GM12892 (cell line): ENCODE measurements around the gene KLF4.

Source experiments
- POLR2A ChIP-seq: IDR thresholded peaks from 2 replicates; pipeline ENCODE4 v1.6.1; 2011; ENCODE audit warnings: low read depth, low read length, control low read depth
- POLR2AphosphoS5 ChIP-seq: IDR thresholded peaks from 2 replicates; pipeline ENCODE4 v1.6.1; 2011; ENCODE audit warnings: low read depth, low read length, control low read depth

DNA sequence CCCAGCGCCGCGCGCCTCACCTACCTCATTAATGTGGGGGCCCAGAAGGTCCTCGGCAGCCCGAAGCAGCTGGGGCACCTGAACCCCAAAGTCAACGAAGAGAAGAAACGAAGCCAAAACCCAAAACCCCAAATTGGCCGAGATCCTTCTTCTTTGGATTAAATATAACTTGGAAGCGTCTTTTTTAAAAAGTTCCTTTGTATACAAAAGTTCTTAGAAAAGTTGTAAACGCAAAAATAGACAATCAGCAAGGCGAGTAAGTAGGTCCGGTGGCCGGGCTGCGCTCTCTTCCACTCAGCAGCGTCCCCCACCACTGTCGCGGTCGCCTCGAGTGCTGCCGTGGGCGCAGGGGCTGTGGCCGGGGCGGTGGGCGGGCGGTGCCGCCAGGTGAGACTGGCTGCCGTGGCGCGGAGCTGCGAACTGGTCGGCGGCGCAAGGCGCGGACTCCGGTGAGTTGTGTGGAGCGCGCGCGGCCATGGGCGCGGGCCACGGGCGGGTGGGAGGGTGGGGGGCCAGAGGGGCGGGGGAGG, 360 bp downstream of the KLF4 start:
- no peak for TF ChIP-seq POLR2AphosphoS5
- no peak for TF ChIP-seq POLR2A
